Central memory CD8-positive, alpha-beta T cell (primary cell): ENCODE results near the gene SPATA24.
"Not testable (repeated sequence)": the region's sequence is repeated elsewhere in the genome, so short reads cannot be mapped to it uniquely, and the experiment has no call there.

Experiments used
- ATAC-seq: fragments of 150-1000 bp; cut with Tn5 transposase; replicated peaks from 2 replicates; pipeline ENCODE4 v1.10.0; 2022; ENCODE audit warnings: mild to moderate bottlenecking, moderate FRiP score, moderate number of reproducible peaks; ENCODE audit not compliant: poor library complexity, severe bottlenecking; ENCODE audit errors: extremely low read depth
- DNase-seq, 2 donors: peaks; one replicate each; pipeline ENCODE4 v3.0.0; 2021; ENCODE audit warnings: low spot score in 2 of 2
- H3K27ac Mint-ChIP-seq: one replicate; pipeline ENCODE4 v1.8.0; 2022; ENCODE audit warnings: low read depth, mild to moderate bottlenecking, moderate library complexity, mixed read lengths
- H3K27me3 Mint-ChIP-seq: one replicate; pipeline ENCODE4 v1.8.0; 2022; ENCODE audit warnings: mixed read lengths
- H3K36me3 Mint-ChIP-seq: one replicate; pipeline ENCODE4 v1.8.0; 2022; ENCODE audit warnings: mild to moderate bottlenecking, moderate library complexity, mixed read lengths; ENCODE audit not compliant: insufficient read depth
- H3K4me1 Mint-ChIP-seq: one replicate; pipeline ENCODE4 v1.8.0; 2022; ENCODE audit warnings: mixed read lengths
- H3K4me3 Mint-ChIP-seq: one replicate; pipeline ENCODE4 v1.8.0; 2022; ENCODE audit warnings: mild to moderate bottlenecking, moderate library complexity, mixed read lengths
- H3K9me3 Mint-ChIP-seq: one replicate; pipeline ENCODE4 v1.8.0; 2022; ENCODE audit warnings: mixed read lengths

Gene SPATA24

DNA sequence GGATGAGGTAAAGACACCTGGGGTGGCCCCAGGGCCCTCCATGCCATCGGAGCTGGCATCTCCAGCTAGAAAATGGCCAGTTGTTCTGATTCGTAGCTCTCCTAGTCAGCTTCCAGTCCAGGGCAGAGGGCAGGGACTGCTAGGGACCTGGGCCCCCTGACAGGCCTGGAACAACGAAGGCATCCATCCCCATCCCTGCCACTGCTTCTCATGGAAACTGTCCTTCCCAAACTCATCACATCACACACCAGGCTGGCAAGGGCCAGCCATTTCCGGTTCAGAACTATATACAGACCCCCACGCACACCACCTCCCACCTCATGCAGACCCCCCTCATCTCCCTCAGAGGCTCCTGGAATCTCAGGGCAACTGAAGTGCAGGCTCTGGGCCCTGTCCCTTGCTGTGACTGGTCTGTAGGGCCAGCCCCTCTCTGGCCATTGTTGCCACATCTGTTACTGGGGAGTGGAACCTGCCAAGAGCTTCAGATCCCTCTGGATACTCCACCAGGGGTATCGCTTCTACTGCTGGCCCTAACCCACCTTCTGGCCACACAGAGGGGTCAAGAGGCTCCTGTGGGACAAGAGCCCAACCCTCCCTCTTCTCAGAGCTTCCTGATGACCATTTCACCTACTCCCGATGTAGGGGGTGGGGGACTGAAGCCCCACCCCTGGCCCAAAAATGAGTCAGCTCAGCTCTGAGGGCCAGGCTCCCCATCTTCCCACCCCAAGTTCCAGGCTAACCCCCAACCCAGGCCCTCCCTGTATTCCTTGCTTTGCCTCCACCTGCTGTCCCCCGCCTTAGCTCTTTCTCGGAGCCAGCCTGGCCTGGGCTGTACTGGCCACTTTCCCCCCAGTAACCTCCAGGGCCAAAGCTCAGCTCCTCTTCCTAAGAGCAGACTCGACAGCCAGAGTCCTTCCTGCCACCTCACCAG is 13.0 kb downstream of the SPATA24 start:
- peaks cover 21% of the 10 kb centered on the region for H3K36me3 Mint-ChIP-seq
- H3K9me3 Mint-ChIP-seq, result no peaks in the 10 kb centered on the region
- ATAC-seq (no peak), DNase-seq (no peak)
- peak overlapping the region; percentile 87 for H3K4me3 Mint-ChIP-seq
- no peaks in the 10 kb centered on the region for H3K27me3 Mint-ChIP-seq
- peaks cover 49% of the 10 kb centered on the region for H3K4me1 Mint-ChIP-seq
- peak overlapping the region; percentile 93 for H3K27ac Mint-ChIP-seq

DNA sequence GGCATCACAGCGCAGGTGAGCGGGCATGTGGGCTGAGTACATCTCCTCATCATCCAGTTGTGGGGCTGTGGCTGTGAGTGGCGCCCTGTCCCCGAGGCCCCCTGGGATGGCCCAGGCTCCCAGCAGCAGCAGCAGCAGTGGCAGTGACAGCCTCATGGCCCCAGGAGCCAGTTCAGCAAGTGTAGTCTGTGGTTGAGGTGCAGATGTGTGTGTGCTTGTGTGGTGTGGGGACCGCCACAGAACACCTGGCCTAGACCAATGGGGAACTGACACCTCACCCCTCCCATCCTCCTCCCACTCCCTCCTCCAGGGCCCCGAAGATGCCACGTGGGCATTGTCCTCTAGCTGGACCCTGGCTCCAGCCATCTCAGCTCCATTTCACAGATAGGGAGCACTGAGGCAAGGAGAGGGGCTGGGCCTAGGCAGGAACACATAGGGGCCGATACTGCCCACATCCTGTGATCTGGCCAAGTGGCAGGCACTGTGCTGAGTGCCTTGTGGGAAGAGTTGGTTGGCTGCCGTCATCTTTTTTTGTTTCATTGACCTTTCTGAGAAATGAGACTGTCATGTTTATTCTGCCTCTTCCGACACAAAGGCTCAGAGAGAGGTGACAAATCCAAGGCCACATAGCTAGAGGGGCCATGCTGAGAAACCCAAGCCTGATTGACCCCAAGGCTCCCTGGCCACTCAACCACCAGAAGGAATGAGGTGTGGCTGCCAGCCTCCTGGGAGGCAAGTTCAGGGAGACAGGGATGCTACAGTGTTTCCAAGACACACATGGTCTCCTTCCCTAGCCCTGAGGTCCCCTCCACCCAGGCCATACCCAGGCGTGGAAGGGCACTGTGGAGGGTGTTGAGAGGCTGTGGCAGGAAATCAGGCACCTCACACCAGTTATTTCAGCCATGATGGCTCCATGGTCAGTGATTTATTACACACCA is 13.9 kb downstream of the SPATA24 start, which contains the start of gene MZB1:
Gene MZB1, minus strand, starts transcription at position 213 of the 938 bp plus-strand sequence. Its CDS starts 57 bp downstream, at position 156.
- peak; percentile 41 to 81 for DNase-seq

DNA sequence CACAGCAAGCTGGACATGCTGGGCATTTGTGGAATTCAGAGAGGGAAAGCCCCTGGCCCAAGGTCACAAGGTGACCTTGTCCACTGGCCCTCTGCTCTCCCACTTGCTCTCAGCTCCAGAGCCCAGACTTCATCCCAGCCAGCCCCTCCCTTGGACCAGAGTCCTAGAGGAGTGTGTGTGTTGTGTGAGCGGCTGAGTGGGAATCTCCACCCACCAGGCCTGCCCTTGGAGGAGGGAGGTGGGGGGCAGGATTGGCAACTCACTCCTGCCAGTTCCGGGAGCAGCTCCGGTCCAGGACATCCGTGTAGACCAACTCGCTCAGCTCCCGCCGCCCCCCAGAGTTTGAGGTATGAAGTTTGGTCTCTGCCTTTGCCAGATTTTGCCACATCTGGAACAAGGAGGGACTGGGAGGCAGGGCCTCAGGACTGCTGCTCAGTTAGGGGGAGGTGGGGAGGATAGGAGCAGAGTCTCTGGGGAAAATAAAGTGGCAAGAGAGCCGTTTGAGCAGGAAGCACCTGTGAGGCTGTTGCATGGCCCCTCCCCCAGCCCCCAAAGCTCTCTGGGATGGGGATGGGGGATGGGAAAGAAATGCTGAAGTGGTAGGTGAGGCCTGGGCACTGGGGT is 15.6 kb downstream of the SPATA24 start:
- Mint-ChIP-seq H3K4me1 (peaks cover 64% of the 10 kb centered on the region), H3K27me3 (no peaks in the 10 kb centered on the region), H3K27ac (no peak overlapping the region), H3K4me3 (no peak overlapping the region), H3K9me3 (no peaks in the 10 kb centered on the region), H3K36me3 (peaks cover 21% of the 10 kb centered on the region)
- ATAC-seq (no peak), DNase-seq (no peak)

More for the DNA sequence above, 13.9 kb downstream of the SPATA24 start, which contains the start of gene MZB1:
- Mint-ChIP-seq H3K27ac (peak within 1 kb of the TSS; percentile 93), H3K4me1 (peaks cover 55% of the 10 kb centered on the region), H3K4me3 (peak within 1 kb of the TSS; percentile 70), H3K9me3 (no peaks in the 10 kb centered on the region), H3K36me3 (peaks cover 23% of the 10 kb centered on the region), H3K27me3 (no peaks in the 10 kb centered on the region)
- peak; percentile 77 for ATAC-seq

DNA sequence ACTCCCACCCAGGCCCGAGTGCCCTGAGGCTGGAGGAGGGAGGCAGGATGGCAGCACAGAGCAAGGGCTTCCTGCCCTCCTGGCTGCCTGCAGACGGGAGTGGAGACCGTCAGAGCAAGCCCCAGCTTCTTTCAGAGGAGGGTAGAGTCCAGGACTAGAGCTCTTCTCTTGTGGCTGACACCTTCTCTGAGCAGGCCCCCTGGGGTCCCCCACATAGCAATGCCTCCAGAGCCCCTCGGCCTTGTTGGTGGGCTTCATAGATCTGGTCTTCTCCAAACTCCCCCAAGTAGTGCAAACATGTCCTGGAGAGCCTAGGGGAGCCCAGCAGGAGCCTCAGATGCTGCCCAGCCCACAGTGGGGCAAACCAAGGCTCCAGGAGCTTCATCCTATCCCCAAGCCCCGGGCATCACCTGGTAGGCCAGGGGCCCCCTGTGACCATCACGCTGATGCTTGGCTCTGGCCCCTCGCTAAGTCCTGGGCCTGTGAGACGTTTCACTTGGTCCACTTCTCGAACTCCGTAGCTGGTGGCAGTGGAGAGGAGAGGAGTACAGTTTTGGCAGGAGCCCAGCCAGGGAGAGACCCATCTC is 16.2 kb downstream of the SPATA24 start:
- no peak overlapping the region for H3K4me3 Mint-ChIP-seq
- ATAC-seq (no peak), DNase-seq (no peak)
- no peaks in the 10 kb centered on the region for H3K27me3 Mint-ChIP-seq
- H3K36me3 Mint-ChIP-seq, result peaks cover 20% of the 10 kb centered on the region
- peaks cover 58% of the 10 kb centered on the region for H3K4me1 Mint-ChIP-seq
- no peaks in the 10 kb centered on the region for H3K9me3 Mint-ChIP-seq
- no peak overlapping the region for H3K27ac Mint-ChIP-seq

DNA sequence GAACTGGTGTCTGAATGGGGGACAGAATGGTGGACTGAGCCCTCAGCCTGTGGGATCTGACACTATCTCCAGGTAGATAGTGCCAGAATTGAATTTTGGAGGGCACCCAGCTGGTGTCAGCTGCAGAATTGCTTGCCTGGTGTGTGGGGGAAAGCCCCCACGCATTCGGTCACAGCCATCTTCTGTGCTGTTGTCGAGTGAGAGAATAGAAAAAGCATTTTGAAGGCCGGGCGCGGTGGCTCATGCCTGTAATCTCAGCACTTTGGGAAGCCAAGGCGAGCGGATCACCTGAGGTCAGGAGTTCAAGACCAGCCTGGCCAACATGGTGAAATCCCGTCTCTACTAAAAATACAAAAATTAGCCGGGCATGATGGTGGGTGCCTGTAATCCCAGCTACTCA is 16.9 kb downstream of the SPATA24 start:
- H3K27me3 Mint-ChIP-seq, H3K27ac Mint-ChIP-seq, DNase-seq, H3K9me3 Mint-ChIP-seq, ATAC-seq, H3K4me3 Mint-ChIP-seq: not testable (repeated sequence)
- Mint-ChIP-seq H3K36me3 (peaks cover 20% of the 10 kb centered on the region), H3K4me1 (peaks cover 55% of the 10 kb centered on the region)

DNA sequence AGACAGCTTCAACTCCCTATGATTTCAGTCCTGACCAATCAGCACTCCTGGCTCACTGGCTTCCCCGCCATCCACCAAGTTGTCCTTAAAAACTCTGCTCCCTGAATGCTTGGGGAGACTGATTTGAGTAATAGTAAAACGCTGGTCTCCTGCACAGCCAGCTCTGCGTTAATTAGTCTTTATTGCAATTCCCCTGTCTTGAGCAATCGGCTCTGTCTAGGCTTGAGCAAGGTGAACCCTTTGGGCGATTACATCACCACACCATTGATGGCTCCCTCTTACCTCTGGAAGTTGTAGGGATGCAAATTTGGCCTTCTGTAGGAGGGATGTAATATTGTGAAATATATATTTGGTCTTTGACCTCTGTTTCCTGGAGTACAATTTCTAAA is 17.8 kb downstream of the SPATA24 start:
- Mint-ChIP-seq H3K4me1 (peaks cover 46% of the 10 kb centered on the region), H3K27me3 (no peaks in the 10 kb centered on the region), H3K27ac (no peak overlapping the region), H3K9me3 (no peaks in the 10 kb centered on the region), H3K36me3 (peaks cover 14% of the 10 kb centered on the region), H3K4me3 (no peak overlapping the region)
- no peak for DNase-seq
- ATAC-seq, result no peak

DNA sequence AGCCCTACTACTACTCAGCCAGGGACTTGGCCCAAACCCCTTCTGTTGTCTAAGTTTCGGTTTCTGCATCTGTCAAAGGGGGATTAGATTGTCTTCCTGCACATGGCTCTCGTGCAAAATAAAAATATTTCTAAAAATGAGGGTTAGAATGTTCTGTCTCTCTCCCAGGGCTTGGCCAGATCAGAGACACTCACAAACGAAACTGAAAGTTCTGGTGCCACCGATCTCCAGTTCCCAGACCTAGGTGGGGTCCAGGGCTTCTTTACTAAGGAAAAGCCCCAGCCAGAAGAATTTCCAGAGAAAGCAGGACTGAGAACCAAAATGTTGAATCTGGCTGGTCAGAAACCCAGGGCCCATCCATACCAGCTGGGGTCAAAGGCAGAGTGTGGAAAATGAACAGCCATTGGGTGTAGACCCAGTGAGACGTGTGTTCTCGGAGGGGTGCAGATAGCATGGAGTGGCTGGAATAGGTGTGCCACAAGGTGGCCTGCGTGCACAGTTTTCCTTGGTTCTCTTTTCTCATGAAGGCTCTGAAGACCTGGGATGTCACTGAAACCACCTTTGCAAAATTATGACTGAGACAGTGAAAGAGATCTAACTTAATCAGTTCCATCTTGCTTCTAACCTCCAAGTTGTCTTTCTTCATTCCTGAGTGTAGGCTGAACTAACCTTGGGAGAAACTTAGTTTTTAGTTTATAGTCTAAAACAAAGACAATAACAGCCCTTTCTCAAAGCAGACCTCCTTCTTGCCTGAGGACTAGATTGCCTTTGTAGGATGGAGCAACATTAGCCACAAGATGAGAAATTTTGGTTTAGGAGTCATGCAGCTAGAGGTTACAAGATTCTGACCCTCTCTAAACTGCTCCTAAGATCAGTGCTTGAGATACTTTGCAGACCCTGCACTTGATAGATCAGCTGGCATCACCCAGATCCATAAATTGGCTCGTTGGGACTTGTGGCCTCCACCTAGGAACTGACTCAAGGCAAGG is 18.5 kb downstream of the SPATA24 start:
- Mint-ChIP-seq H3K27ac (peak overlapping the region; percentile 92), H3K4me1 (peaks cover 39% of the 10 kb centered on the region)
- no peak for ATAC-seq

DNA sequence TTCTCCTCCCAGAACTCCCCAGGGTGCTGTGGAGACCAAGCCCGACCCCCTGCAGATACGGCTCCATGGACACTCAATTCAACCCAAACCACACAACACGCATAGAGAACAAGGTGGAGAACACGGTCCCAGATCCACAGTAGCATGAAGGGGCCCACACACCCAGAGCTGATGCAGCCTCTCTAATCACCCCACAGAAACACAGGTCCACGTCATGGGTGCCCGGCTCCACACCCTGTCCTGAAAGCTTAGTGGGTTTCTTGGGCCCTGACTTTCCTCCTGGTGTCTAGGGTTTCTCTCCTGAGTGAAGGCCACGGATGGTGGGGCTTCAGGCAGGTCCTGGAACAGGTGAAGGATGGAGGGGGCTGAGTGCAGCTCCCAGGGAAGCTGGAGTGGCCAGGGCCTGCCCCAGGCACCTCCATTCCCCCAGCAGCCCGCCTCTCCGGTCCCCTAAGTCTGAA is 19.3 kb downstream of the SPATA24 start:
- H3K4me1 Mint-ChIP-seq, result peaks cover 31% of the 10 kb centered on the region

More for the DNA sequence above, 18.5 kb downstream of the SPATA24 start:
- DNase-seq, result no peak
- no peaks in the 10 kb centered on the region for H3K27me3 Mint-ChIP-seq
- H3K4me3 Mint-ChIP-seq, result peak overlapping the region; percentile 80
- H3K36me3 Mint-ChIP-seq, result peaks cover 14% of the 10 kb centered on the region
- H3K9me3 Mint-ChIP-seq, result no peaks in the 10 kb centered on the region

DNA sequence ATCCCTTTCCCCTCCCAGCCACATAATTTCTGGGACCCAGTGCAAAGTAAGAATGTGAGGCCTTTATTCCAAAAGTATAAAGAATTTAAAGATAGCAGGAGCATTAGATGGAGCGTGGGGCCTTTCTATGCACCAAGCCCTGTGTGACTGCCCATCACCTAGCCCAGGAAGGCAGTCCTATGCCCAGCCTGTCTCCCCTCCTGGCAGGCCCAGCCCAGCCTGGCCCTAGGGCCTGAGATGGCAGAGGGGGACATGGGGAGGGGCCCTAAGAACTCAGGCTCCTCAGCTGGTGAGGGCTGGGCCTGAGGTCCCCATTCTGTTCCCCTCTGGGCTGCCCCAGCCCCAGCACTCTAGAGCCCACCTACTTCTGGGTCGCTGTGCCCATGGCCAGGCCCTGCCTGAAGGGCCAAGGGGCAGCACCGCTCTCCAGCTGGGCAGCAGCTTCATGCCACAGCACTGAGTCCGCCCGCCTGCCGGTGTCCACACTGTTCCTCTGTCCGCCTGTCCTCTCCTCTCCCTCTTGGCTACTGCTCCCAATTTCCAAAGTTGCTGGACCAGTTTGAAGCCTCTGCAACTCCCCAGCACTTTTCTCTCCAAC is 19.8 kb downstream of the SPATA24 start:
- Mint-ChIP-seq H3K36me3 (peaks cover 8% of the 10 kb centered on the region), H3K27ac (peak overlapping the region; percentile 92), H3K9me3 (no peaks in the 10 kb centered on the region), H3K27me3 (no peaks in the 10 kb centered on the region), H3K4me1 (peaks cover 26% of the 10 kb centered on the region), H3K4me3 (no peak overlapping the region)
- DNase-seq, result no peak
- ATAC-seq, result no peak

More for the DNA sequence above, 19.3 kb downstream of the SPATA24 start:
- DNase-seq (no peak), ATAC-seq (no peak)
- Mint-ChIP-seq H3K36me3 (peaks cover 11% of the 10 kb centered on the region), H3K27ac (peak overlapping the region; percentile 92), H3K9me3 (no peaks in the 10 kb centered on the region), H3K4me3 (peak overlapping the region; percentile 80), H3K27me3 (no peaks in the 10 kb centered on the region)

DNA sequence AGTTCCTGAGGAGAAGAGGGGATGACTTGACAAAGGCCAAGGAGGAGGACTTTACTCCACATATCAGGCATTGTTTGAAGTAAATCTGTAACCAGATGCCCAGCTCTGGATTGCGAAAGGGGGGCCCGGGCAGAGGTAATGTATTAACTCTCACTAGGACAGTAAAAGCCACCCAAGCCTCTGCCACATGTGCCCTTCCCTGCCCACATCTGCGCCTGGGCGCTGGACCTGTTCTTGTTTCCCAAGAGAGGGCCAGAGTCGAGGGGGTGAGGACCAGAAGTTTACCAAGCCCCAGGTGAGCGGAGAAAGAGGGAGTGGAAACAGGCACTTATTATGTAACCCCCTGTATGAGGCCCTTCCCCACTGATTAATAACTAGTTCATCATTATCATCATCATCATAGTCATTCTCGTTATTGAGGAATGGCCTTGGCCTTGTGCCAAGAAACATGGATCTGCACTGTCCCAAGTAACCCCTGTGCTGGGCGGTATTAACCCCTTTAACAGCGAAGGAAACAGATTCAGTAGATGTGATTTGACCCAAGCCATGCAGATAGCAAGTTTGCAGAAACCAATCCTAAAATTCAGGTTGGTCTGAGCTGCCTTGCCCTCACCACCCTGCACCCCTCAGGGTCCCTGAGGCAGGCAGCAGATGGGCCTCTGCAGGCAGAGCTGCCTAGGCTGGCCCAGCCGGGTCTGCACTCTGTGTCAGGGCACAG is 20.5 kb downstream of the SPATA24 start, which contains the start of gene SLC23A1:
Gene SLC23A1, minus strand, starts transcription at position 23 of the 718 bp plus-strand sequence. CDS start 44 bp downstream, outside the sequence.
- ATAC-seq, result no peak
- Mint-ChIP-seq H3K36me3 (peaks cover 8% of the 10 kb centered on the region), H3K27me3 (no peaks in the 10 kb centered on the region), H3K27ac (peak within 1 kb of the TSS; percentile 92), H3K9me3 (no peaks in the 10 kb centered on the region), H3K4me3 (no peak within 1 kb of the TSS), H3K4me1 (peaks cover 24% of the 10 kb centered on the region)
- no peak for DNase-seq
